SU-DHL-6 (cell line): Measurements from ENCODE around the gene AGRN.

Source experiments
- H2AFZ ChIP-seq: fragments of 200-600 bp; sonication (generic); 2 replicates; pipeline ENCODE4 v1.6.1; 2014; ENCODE audit warnings: low read depth, mild to moderate bottlenecking, moderate library complexity, mixed read lengths, antibody characterized with exemption, low read length; ENCODE audit not compliant: severe bottlenecking
- H3F3A ChIP-seq: fragments of 200-600 bp; shearing (Covaris generic); 2 replicates; pipeline ENCODE4 v1.6.0; 2016; ENCODE audit warnings: antibody characterized with exemption, mild to moderate bottlenecking; ENCODE audit not compliant: insufficient read depth
- H3K27ac ChIP-seq: fragments of 200-600 bp; sonication (generic); 2 replicates; pipeline ENCODE4 v1.5.1; 2016; ENCODE audit warnings: low read depth, mild to moderate bottlenecking, low read length, moderate library complexity, mixed read lengths
- H3K27me3 ChIP-seq: fragments of 200-600 bp; sonication (generic), shearing (Covaris generic); 2 replicates; pipeline ENCODE4 v1.6.0; 2014; ENCODE audit warnings: mild to moderate bottlenecking, low read length
- H3K36me3 ChIP-seq: fragments of 200-600 bp; sonication (generic); 2 replicates; pipeline ENCODE4 v1.6.1; 2014; ENCODE audit warnings: mild to moderate bottlenecking, low read length, mixed read lengths
- H3K4me2 ChIP-seq: fragments of 300-600, 200-600 bp; shearing (Covaris generic), sonication (generic); 2 replicates; pipeline ENCODE4 v1.6.0; 2014; ENCODE audit warnings: low read length, low read depth, mild to moderate bottlenecking; ENCODE audit not compliant: poor library complexity, severe bottlenecking
- H3K4me3 ChIP-seq: fragments of 200-600 bp; sonication (generic); 2 replicates; pipeline ENCODE4 v1.5.1; 2014; ENCODE audit warnings: antibody characterized with exemption, low read length, mild to moderate bottlenecking, mixed read lengths; ENCODE audit not compliant: insufficient read depth, poor library complexity, severe bottlenecking
- H3K79me2 ChIP-seq: fragments of 200-600 bp; sonication (generic); 2 replicates; pipeline ENCODE4 v1.6.1; 2014; ENCODE audit warnings: mild to moderate bottlenecking, low read length, moderate library complexity; ENCODE audit not compliant: insufficient read depth
- H3K9ac ChIP-seq: fragments of 200-600 bp; sonication (generic); 2 replicates; pipeline ENCODE4 v1.7.0; 2014; ENCODE audit warnings: mild to moderate bottlenecking, low read length
- H3K9me2 ChIP-seq: fragments of 200-600 bp; sonication (generic); replicated peaks from 2 replicates; pipeline ENCODE4 v1.6.1; 2014; ENCODE audit warnings: low read length; ENCODE audit not compliant: insufficient read depth
- H3K9me3 ChIP-seq: fragments of 200-600 bp; sonication (generic); 2 replicates; pipeline ENCODE4 v1.6.1; 2014; ENCODE audit warnings: low read length, mixed read lengths; ENCODE audit not compliant: insufficient read depth
- H4K20me1 ChIP-seq: fragments of 200-600 bp; sonication (generic); 2 replicates; pipeline ENCODE4 v1.6.1; 2014; ENCODE audit warnings: low read depth, mild to moderate bottlenecking, antibody characterized with exemption, low read length, moderate library complexity, mixed read lengths
- EZH2phosphoT487 ChIP-seq: fragments of 200-600 bp; sonication (generic), shearing (Covaris generic); conservative IDR thresholded peaks from 2 replicates; pipeline ENCODE4 v1.6.1; 2018; ENCODE audit warnings: mild to moderate bottlenecking, antibody characterized with exemption, low read length, moderate library complexity, mixed read lengths
- TF ChIP-seq, protein P1 (sequence below): fragments of 200-600 bp; sonication (generic); IDR thresholded peaks from one replicate; pipeline ENCODE4 v1.5.1; 2017; ENCODE audit warnings: antibody characterized with exemption, mild to moderate bottlenecking, low read length, moderate library complexity; ENCODE audit not compliant: insufficient read depth, poor library complexity, severe bottlenecking

AGRN gene

DNA sequence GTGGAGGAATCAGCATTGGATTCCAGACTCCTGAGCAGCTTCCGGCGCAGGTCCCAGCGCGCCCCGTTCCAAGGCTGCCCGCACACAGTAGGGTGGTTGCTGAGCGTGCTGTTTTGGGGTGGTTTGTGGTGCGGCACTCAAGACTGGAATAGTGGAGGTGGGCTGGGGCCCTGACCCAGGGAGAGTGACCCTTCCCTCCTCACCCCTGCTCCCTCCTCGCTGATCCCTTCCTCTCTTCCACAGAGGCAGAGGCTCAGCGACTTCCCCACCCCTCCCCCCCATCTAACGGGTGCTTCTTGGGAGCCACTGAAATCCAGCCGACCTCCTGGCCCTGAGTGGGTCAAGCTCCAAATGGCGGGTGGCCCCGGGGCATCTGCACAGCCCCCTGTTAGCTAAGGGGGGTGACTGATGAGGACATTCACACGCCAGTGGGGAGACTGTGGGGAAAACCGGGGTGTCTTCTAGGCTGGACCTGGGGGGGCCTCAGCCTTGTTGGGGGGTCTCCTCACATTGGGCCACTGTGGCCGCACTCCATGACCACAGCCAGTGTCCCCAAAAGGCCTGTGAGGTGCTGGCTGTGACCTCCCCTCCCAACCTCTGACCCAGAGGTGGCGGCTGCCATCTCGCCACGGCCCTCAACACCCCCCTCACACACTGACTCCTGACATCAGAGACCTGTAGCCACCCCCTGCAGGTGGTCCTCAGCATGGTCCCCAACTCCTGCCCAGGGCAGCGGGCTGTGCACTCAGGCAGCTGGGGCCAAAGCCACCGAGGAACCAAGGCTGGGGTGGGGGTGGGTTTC is 16.1 kb upstream of the AGRN start:
- TF ChIP-seq, protein P1, sequence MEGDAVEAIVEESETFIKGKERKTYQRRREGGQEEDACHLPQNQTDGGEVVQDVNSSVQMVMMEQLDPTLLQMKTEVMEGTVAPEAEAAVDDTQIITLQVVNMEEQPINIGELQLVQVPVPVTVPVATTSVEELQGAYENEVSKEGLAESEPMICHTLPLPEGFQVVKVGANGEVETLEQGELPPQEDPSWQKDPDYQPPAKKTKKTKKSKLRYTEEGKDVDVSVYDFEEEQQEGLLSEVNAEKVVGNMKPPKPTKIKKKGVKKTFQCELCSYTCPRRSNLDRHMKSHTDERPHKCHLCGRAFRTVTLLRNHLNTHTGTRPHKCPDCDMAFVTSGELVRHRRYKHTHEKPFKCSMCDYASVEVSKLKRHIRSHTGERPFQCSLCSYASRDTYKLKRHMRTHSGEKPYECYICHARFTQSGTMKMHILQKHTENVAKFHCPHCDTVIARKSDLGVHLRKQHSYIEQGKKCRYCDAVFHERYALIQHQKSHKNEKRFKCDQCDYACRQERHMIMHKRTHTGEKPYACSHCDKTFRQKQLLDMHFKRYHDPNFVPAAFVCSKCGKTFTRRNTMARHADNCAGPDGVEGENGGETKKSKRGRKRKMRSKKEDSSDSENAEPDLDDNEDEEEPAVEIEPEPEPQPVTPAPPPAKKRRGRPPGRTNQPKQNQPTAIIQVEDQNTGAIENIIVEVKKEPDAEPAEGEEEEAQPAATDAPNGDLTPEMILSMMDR, result no peak
- TF ChIP-seq EZH2phosphoT487, result no peak

DNA sequence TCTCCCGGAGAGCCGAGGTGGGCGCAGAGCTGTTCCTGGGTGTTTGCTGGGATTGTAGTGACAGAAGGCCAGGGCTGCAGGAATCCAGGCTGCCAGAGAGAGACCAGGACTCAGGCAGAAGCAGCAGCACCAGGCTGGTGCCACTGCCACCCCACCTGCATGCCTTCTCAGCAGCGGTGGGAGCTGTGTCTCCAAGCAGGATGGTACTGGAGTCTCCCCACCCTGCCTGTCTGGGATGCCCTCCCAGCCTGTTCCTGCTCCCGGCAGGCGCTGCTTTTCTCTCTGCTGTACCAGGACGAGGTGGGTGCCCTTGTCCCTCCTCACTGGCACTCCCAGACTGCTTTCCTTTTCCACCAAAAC is 15.5 kb upstream of the AGRN start:
- no peak overlapping the region for H3K4me2 ChIP-seq
- no peak overlapping the region for H3K27ac ChIP-seq

More for the DNA sequence above, 16.1 kb upstream of the AGRN start:
- Histone ChIP-seq H4K20me1 (no peaks in the 10 kb centered on the region), H3K36me3 (no peaks in the 10 kb centered on the region), H3K9me2 (no peaks in the 10 kb centered on the region), H3K79me2 (no peaks in the 10 kb centered on the region), H3K4me3 (no peak overlapping the region), H3F3A (no peaks in the 10 kb centered on the region), H3K27me3 (no peaks in the 10 kb centered on the region), H3K9ac (no peak overlapping the region), H3K9me3 (no peaks in the 10 kb centered on the region), H3K4me2 (no peak overlapping the region), H3K27ac (no peak overlapping the region), H2AFZ (no peak overlapping the region)

DNA sequence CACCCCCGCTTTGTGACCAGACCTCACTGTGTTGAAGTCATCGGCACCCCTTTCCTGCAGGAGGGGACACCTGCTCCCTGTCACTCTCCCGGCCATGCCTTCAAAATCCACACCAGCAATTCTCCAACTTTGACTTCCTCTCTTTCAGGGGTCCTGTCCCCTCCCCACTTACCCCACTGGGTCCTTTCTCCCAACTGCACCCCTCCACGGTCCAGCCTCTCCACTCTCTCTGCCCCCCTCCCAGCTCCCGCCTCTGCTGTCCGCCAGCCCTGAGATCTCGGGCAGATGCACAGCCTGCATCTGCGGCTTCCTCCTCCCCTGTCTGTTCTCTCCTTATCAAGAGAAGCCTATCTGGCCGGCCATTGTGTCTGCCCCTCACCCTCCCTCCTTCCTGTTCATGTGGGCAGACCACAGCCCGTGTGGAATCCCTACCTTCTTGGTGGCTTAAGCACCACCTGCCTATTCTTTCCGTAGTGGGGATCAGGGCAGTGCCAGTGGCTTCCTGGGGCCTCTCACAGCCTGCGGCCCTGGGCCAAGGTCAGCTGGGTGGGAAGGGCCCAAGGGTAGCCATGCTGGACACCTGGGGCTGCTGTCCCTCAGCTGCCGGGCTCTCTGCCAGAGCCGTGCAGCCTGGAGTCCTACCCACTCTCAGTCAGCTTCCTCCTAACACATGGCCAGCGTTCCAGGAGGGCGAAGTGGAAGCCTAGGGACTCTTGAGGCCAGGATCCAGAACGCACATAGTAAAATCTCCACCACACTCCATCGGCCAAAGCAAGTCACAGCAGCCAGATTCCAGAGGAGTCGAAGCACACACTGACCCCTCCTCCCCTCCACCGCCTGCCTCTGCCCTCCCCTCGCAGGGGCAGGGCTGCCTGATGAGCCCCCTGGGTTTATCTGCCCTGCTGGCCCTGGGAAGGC is 14.9 kb upstream of the AGRN start:
- no peaks in the 10 kb centered on the region for H3K9me2 ChIP-seq
- no peaks in the 10 kb centered on the region for H3K27me3 ChIP-seq
- H3K9me3 ChIP-seq, result no peaks in the 10 kb centered on the region
- no peaks in the 10 kb centered on the region for H3K36me3 ChIP-seq
- H3K9ac ChIP-seq, result no peak overlapping the region
- H4K20me1 ChIP-seq, result no peaks in the 10 kb centered on the region
- TF ChIP-seq, protein P1, result no peak
- TF ChIP-seq EZH2phosphoT487, result no peak
- no peaks in the 10 kb centered on the region for H3F3A ChIP-seq
- H2AFZ ChIP-seq, result no peak overlapping the region
- H3K27ac ChIP-seq, result no peak overlapping the region
- H3K4me3 ChIP-seq, result no peak overlapping the region
- no peaks in the 10 kb centered on the region for H3K79me2 ChIP-seq
- H3K4me2 ChIP-seq, result no peak overlapping the region

More for the DNA sequence above, 15.5 kb upstream of the AGRN start:
- H4K20me1 ChIP-seq, result no peaks in the 10 kb centered on the region
- no peaks in the 10 kb centered on the region for H3K27me3 ChIP-seq
- H3F3A ChIP-seq, result no peaks in the 10 kb centered on the region
- no peaks in the 10 kb centered on the region for H3K36me3 ChIP-seq
- H3K4me3 ChIP-seq, result no peak overlapping the region
- H3K9me2 ChIP-seq, result no peaks in the 10 kb centered on the region
- H2AFZ ChIP-seq, result no peak overlapping the region
- H3K79me2 ChIP-seq, result no peaks in the 10 kb centered on the region
- no peak overlapping the region for H3K9ac ChIP-seq
- H3K9me3 ChIP-seq, result no peaks in the 10 kb centered on the region
- no peak for TF ChIP-seq EZH2phosphoT487
- TF ChIP-seq, protein P1, result no peak
